GDM1 (cell line): Measurements from ENCODE around the gene ROBO4.
A peak's percentile ranks its signal among the peaks of the same experiment; 100 is the strongest.

ENCODE experiments used
- DNase-seq: peaks from one replicate; lab custom pipeline; 2025; lab: John Stamatoyannopoulos, UW

The ROBO4 gene

DNA sequence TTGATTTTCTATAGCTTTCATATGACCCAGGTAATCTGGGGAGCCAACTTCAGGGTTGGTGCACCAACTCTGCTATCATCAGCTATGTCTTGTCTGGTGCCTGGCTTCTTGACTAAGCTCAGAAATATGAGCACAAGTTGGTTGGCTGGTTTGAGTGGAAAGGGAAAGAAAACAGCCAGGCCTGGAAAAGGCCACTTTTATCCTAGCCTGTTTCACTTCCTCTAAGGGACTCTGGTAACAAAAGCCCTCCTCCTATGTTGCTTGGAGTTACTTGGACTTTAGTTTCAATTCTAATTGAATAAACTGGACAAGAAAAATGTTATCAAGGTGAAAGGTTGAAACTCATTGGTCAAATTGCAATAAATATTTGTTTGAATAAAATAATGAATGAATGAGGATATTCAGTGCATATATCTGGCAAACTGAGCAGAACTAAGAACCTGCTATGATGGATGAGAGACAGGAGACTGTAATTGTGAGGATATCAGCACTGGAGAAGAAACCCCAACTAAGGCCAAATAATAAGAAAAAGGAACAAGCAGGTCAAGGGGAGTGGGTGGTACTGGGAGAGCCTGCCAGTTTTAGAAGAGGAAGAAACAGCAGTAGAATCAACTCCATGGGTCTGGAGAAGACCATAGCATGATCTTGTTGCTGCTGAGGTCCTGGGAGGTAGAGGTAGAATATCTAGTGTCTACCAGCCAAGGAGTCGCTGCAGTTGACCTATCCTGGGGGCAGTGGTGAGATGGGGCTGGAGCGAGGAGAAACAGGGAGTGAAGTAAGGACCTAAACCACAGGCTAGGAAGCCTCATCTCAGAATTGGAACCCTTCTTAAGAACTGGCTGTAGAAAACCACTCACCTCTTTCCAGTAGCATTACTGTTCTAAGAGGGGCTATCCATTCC, 8.2 kb downstream of the ROBO4 start:
- DNase-seq, result no peak

DNA sequence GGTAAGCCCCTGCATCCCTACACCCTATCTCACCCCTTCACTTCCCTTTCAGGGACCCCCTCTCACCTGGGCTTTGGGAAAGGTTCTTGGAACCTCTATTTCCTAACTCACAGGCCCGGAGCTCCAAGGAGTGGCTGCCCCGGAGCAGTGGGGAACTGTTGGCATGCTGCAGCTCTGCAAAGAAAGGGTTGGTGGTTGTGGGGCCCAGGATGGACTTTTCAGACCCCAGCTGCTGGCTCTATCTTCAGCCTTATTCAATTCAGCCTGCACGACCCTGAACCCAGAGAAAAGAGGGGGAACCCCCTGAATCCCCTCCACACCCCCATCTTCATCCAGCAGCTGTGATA, 10.0 kb downstream of the ROBO4 start:
- DNase-seq, result no peak

DNA sequence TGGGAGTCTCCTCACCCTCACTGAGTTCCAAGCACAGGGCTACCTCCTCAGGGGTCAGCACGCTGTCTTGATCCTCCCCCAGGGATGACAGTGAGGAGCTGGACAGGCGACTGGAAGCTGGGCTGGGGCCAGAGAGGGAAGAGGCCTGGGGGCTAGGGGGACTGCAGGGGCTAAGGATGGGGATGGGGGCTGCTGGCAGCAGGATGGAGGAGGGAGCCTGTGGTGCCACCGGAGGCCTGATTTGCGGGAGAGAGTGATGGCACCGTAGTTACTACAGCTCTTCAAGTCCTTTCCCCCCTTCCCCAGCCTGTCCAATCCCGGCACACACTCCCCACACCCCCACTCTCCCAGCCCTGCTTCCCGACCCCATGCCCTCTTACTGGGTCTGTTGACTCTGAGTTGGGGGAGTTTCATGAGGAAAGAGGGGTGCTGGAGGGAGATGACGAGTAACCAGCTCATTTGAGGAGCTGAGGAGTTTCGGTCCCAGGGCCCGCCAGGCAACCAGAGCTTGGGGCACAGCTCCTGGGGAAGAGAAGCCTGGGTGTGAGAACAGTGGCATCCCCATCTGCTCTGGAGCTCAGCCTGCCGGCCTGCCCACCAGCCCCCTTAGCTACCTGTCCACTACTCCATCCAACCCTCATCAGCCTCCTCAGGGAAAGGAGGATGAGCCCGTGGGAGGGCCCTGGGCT, 10.5 kb downstream of the ROBO4 start:
- DNase-seq, result no peak

DNA sequence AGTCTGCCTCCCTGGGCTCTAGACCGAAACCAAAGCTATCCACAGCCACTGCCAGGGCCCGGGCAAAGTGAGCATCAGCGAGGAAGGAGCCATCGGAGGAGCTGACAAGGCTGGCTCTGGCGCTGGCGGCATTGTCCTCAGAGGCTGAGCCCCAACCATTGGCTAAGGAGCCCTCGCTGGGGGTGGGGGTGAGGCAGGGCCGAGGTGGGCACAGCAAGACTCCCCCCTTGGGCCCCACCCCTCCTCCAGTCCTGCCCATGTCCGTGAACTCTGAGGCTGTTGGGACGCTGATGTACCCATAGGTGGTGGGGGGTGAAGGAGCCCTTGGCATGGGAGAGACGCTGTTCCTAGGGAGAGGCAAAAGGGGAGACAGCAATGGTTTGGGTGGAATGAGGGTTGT, 11.2 kb downstream of the ROBO4 start:
- no peak for DNase-seq

DNA sequence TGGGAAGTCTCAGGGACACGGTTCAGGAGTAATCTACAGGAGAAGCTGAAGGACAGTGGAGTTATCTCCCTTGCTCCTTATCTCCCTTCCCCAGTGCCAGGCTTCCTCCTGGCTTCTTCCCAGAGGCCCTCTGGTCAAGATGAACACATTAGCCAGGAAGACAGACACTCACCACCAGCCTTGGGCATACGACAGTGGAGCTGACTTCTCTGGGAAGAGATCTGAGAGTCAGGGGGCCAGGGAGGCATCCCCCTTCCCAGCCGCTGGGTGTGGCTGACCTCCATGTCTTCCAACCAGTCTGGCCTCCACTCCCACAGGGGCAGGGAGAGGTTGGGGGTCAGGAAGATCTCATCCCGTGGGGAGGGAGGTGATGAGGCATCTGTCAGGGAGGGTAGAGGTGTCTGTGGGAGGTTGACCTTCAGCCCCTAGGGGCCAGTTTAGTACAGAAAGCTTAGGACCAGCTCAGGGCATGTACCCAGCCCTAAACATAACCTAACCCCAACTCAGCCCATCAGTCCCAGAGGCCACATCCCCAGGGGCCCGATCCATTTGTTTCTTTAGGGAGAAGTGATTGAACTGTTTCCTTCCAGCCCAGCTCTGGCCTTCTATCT, 12.7 kb downstream of the ROBO4 start:
- DNase-seq, result no peak

DNA sequence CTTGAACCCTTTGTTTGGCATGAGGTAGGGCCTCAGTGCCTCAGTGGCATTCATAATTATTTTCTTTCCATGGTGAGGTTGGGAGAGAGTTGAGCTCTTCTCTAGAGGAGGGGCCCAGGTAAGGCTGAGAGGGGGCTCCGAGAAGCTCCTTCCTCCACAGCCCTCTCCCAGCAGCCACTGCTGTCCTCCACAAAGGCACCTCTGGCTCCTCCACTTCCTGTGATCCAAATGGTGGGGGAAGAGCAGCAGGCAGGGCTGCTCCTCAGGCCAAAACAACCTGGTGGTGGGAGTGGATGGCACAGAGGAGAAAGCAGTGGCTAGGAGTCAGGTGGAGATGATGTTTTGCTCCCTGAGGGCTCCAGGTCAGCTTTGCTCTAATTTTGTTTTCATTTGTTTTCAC, 13.3 kb downstream of the ROBO4 start:
- DNase-seq, result no peak

DNA sequence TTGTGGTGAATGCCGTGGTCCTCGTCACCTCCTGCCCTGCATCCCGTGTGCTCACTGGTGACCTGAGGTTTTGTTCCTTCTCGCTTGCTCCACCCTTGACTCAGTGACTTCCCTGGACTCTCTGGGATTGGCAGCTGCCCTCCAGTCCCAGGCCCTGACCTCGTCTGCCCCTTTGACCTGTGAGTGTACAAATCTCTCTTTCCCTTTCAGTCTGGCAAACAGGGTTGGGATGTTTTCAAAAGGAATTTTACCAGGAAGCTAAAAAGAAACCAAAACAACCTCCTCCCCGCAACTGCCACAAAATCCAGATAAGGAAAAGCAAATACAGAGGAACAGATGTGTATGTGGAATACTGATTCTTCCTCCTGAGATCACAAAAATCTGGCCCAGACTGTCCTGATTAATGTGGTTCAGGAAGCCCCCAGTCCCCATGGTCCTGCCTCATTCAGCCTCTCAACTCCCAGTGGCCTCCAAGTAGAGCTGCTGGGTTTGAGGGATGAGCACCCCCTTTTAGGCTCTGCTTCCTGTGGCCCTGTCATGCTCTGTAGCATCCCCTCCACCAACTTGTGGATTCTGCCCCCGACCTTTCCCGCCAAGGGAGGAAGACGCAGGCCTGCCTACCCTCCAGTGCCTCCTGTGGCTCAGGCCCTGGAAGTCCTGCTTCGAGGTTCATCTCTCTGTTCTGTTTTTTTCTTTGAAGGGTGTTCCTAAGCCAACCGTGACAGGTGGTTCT, 15.2 kb downstream of the ROBO4 start:
- DNase-seq, result no peak

DNA sequence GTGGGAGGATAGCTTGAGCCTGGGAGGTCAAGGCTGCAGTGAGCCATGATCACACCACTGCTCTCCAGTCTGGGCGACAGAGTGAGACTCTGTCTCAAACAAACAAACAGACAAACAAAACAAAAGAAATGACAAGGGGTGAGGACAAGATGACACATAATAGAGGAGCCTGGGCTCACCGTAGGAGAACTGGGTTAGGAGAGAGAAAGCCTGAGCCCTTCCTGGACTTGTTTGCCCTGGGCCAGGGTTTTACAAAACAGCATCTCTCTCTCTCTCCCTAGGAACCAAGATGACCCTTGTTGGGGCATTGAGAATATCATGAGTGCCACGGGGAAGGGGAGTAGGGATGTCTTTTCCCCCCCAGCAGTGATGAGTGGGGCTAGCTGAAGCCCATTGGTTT, 16.7 kb downstream of the ROBO4 start:
- DNase-seq, result no peak

DNA sequence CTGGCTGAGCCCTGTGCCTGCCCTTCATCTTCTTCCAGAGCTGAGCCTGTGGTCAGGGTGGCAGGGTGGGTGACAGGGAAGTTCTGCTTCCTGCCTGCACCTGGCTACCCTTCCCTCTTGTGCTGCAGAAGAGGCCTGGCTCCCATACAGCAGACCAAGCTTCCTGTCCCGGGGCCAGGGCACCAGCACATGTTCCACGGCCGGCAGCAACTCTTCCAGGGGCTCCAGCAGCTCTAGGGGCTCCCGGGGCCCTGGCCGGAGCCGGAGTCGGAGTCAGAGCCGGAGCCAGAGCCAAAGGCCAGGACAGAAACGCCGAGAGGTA, 17.4 kb downstream of the ROBO4 start:
- DNase-seq, result peak; percentile 32

DNA sequence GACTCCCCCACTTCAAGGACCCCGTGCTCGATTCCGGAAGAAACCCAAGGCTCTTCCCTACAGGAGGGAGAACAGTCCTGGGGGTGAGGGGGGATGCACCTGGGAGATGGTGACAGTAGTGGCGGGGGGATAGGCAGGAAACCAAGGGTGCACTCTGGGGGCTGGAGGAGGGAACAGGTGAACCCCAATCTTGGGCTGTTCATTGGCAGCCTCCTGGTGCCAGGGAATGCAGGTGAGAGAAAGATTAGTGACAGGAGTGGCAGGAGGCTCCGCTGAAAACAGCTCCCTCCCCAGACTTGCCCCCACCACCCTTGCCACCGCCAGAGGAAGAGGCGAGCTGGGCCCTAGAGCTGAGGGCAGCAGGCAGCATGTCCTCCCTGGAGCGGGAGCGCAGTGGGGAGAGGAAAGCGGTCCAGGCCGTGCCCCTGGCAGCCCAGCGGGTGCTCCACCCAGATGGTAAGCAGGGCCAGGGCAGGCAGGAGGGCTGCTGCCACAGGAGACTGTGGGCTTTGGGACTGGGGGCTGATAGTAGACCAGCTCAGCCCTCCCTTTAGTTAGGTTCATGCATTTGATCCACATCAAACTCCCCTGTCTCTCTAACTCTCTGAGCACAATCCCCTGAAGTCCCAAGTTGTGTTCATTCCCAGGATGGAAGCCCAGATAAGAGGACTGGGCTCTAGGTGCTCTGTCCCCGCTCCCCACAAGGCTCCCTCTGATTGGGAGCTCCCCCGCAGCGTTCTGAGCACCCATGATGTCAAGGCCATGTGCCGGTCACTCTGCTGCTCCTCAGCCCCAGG, 18.0 kb downstream of the ROBO4 start:
- no peak for DNase-seq

DNA sequence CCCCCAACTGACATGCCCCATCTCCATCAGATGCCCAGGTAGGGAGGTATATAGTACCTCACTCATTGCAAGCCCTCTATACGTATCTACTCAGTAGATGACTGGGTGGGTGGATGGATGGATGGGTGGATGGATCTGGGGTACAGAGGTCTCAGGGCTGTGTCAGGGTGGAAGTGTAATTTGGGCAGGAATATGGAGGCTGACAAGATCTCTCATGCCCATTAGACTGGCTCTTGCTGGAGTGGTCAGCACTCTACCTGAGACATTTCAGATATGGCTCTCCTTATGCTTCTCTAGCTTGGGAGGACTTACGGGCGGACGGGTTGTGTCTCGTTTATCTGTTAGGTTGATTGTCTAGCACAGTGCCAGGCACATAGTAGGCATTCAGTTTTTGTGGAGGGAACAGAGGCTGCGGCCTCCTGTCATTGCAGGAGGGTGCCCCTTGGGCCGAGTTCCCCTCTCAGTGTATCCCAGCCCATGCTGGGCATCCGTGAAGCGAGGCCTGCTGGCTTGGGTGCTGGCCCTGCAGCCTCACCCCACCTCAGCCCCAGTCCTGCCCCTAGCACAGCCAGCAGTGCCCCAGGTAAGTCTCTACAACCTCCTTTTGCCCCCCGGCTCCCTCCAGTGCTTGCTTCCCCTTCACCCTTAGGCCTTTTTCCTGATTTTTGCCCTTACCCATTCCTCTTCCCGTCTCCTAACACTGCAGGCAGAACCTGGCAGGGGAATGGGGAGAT, 18.7 kb downstream of the ROBO4 start:
- no peak for DNase-seq

DNA sequence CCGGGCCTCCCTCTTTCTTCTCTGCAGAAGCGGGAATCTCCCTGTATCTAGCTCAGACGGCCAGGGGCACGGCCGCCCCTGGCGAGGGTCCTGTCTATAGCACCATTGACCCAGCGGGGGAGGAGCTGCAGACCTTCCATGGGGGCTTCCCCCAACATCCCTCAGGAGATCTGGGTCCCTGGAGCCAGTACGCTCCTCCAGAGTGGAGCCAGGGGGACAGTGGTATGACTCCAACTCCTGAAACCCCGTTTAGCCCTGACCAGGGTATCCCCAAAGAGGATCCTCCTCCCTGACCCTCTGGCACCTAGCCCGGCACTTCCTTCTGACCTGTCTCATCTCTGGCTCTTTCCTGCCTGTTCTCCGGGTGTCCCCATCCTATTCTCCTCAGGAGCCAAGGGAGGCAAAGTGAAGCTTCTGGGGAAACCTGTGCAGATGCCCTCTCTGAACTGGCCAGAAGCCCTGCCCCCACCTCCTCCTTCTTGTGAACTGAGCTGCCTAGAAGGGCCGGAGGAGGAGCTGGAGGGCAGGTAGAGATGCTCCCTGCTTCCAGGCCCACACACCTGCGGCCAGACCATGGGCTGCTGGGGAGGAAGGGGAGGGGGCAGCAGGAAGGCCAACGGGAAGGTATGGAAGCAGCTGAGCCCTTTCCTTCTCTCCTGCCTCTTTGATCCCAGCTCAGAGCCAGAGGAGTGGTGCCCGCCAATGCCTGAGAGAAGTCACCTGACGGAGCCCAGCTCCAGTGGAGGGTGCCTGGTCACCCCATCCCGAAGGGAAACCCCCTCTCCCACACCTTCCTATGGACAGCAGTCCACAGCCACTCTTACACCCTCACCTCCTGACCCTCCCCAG, 19.5 kb downstream of the ROBO4 start:
- no peak for DNase-seq

DNA sequence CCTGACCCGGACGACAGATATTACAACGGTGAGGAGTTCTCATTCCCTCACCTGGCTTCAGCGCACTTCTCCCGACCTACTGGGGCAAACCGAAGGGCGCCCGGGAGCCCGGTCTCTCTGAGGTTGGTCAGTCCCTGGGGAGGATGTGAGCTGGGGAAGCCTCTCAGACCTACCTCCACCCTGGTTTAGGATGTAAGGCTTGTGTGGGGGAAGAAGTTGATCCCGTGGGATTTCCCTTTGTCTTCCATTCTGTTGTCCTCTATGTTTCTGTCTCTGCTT, 20.1 kb downstream of the ROBO4 start:
- DNase-seq, result no peak

DNA sequence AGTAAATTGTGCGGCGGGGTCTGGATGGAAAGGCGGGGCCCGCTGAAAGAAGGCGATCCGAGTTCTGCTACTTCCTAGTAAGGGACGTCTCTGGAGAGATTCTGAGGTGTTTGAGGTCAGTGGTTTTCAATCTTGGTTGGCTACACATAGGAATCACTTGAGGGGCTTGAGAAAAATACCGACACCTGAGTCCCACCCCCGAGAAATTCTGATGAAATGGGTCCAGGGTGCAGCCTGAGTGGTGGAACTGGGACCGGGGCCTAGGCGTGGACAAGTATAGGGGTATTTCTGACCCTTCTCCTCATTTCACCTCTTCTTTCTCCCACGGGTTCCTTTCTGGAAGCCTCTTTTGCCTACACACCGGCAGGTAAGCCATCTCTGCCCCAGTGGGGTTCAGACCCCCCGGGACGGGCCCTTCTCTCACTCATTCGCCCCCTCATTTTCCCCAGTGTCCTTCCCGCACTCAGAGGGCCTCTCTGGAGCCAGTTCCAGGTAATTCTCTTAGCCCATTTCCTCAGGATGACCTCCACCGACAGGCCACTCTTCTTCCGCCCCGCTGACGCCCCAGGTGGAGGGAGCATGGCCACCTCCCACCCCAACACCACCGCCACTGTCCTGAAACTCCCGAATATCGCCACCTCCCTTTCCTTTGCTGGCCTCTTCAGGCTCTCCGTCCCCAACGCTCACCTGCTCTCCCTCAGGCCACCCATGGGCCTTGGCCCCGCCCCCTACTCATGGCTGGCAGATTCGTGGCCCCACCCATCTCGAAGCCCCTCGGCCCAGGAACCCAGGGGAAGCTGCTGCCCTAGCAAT, 20.6 kb downstream of the ROBO4 start:
- DNase-seq, result no peak

DNA sequence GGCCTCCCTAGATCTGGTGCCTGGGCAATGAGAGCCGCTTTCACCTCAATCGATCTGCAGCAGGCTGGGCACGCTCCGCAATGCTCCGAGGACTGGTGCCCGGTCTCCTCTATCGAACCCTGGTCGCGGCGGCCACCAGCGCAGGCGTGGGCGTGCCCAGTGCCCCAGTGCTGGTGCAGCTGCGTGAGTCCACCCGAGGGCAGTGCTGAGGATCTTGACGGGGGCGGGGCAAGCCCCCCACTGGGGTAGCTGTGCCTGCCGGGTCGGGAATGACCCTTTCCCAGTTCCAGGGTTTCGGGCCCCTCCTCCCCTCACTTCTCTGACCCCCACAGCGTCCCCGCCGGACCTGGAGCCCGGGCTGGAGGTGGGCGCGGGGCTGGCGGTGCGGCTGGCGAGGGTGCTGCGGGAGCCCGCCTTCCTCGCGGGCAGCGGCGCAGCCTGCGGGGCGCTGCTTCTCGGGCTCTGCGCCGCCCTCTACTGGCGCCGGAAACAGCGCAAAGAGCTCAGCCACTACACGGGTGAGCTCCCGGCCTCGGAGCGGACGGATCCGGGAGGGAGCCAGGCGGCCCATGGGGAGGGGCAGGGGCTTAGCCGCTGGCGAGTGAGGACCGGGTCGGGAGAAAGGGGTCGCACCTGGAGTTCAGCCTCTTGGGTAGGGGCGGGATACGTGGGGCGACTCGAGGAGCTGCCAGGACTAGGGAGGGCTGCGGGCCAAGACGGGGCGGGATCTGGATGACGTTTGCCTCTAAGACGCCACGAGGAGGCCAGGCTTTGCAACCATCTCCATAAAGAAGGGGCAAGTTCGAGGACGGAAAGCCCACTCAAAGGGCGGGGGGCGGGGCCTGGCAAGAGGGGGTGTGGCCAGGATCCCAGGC, 21.5 kb downstream of the ROBO4 start:
- DNase-seq, result peak; percentile 94

DNA sequence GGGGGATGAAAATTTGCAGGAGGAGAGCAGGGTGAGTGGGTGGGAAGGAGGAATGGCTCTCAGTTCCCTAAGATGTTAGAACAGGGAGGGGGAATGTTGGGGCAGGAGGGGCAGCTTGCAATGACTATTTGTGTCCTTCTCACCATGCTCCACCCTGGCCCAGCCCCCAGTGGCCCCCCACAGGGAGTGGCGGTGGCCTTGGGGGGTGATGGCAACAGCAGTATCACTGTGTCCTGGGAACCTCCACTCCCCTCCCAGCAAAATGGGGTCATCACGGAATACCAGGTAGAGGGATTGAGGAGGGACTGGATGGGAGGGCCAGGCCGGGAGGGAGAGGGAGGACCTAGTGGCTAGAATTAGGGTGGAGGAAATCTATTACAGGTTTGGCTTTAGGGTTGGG, 22.3 kb downstream of the ROBO4 start:
- DNase-seq, result no peak

DNA sequence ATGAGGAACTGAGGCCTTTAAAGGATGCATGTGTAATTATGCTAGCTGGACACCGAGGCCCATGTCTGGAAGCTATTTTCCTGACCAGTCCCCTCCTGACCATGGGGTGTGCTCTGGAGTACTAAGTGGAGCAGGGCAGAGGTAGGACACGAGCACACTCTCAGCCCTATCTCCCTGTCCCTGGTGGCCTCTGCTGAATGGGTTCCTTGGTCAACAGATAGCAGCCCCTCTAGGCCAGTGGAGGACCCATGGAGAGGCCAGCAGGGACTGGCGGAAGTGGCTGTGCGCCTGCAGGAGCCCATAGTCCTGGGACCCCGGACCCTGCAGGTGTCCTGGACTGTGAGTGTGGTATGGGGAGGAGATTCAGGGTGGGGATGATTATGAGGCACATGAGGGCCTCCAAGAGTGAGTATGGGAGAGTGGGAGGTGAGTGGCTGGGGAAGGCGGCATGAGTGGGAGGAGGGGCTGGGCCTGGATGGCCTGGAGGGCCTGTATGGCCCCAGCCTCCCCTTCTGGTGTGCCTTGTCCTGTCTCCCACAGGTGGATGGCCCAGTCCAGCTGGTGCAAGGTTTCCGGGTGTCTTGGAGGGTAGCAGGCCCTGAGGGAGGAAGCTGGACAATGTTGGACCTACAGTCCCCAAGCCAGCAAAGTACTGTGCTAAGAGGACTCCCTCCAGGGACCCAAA, 23.0 kb downstream of the ROBO4 start:
- no peak for DNase-seq

DNA sequence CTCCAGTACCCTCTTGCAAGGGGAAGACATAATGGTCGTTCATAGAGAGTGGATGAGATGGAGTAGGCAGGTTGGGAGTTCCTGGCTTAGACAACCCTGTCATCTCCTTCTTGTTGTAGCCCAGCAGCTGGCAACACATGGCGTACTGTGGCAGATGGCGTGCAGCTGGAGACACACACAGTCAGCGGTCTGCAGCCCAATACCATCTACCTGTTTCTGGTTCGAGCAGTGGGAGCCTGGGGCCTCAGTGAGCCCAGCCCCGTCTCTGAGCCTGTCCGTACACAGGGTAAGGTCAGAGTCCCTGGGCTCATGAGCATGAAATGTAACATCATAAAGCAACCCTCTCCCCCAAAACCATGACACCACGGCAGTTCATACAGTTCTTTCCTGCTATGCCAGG, 23.7 kb downstream of the ROBO4 start:
- DNase-seq, result no peak
